A673 (cell line): ENCODE data around the gene GPR37.

Experiments
- CTCF ChIP-seq: fragments of 300-800, 200-600 bp; sonication (generic); conservative IDR thresholded peaks from 2 replicates; pipeline ENCODE4 v1.5.1; 2017; ENCODE audit warnings: low read depth, mild to moderate bottlenecking, antibody characterized with exemption, low read length, moderate library complexity, mixed read lengths
- EZH2 ChIP-seq: fragments of 200-600 bp; sonication (generic); IDR thresholded peaks from 2 replicates; pipeline ENCODE4 v1.6.1; 2017; ENCODE audit warnings: borderline replicate concordance, low read depth, mild to moderate bottlenecking, mixed read lengths, antibody characterized with exemption, low read length; ENCODE audit not compliant: poor library complexity, severe bottlenecking

- TF ChIP-seq CTCF (peak; percentile 91), EZH2 (no peak)
Observed at GRCh38 chr7:124784879-124785818, 19.6 kb upstream of the GPR37 start.
